Ishikawa (cell line): ENCODE measurements around the gene CARMIL3.

ENCODE experiments used
- RAD21 ChIP-seq: IDR thresholded peaks from 2 replicates; pipeline ENCODE4 v1.6.1; 2012; ENCODE audit warnings: low read depth
- YY1 ChIP-seq: IDR thresholded peaks from 2 replicates; pipeline ENCODE4 v1.6.1; 2012; ENCODE audit warnings: low read depth
- TF ChIP-seq, protein P1 (sequence below): IDR thresholded peaks from 2 replicates; pipeline ENCODE4 v1.6.1; 2012; ENCODE audit warnings: low read depth, mild to moderate bottlenecking

DNA sequence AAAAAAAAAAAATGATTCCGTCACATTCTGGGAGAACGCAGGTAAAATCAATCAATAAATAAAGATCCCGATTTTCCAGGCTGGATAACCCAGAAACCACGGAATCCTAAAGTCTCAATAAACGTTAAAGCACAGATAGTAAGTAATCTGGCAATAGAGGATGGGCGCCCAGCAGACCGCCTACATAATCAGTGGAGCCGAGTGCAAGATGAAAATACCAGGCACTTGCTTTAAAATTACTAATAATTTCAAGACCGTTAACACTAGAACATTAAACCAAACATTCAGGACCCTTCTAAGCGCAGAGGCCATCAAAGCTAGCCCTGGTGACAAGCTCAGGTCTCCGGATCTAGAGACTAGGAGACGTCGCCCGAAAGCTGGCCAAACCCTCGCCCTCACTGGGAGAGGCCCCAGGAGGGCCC lies 61.6 kb downstream of the CARMIL3 start:
- TF ChIP-seq, protein P1, sequence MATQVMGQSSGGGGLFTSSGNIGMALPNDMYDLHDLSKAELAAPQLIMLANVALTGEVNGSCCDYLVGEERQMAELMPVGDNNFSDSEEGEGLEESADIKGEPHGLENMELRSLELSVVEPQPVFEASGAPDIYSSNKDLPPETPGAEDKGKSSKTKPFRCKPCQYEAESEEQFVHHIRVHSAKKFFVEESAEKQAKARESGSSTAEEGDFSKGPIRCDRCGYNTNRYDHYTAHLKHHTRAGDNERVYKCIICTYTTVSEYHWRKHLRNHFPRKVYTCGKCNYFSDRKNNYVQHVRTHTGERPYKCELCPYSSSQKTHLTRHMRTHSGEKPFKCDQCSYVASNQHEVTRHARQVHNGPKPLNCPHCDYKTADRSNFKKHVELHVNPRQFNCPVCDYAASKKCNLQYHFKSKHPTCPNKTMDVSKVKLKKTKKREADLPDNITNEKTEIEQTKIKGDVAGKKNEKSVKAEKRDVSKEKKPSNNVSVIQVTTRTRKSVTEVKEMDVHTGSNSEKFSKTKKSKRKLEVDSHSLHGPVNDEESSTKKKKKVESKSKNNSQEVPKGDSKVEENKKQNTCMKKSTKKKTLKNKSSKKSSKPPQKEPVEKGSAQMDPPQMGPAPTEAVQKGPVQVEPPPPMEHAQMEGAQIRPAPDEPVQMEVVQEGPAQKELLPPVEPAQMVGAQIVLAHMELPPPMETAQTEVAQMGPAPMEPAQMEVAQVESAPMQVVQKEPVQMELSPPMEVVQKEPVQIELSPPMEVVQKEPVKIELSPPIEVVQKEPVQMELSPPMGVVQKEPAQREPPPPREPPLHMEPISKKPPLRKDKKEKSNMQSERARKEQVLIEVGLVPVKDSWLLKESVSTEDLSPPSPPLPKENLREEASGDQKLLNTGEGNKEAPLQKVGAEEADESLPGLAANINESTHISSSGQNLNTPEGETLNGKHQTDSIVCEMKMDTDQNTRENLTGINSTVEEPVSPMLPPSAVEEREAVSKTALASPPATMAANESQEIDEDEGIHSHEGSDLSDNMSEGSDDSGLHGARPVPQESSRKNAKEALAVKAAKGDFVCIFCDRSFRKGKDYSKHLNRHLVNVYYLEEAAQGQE = no peak
- TF ChIP-seq RAD21 (no peak), YY1 (no peak)
